HG02840 (cell line): ENCODE results near the gene RBMX.
A peak's percentile ranks its signal among the peaks of the same experiment; 100 is the strongest.
"Not testable (repeated sequence)": the region's sequence is repeated elsewhere in the genome, so short reads cannot be mapped to it uniquely, and the experiment has no call there.

Experiments used
- ATAC-seq: cut with Tn5 transposase; IDR thresholded peaks from one replicate; pipeline ENCODE4 v1.9.1; 2021; ENCODE audit warnings: mild to moderate bottlenecking, moderate library complexity, moderate number of reproducible peaks; ENCODE audit not compliant: unreplicated experiment, low FRiP score

Gene RBMX

GRCh38 chrX:136880452-136881013, at the start of gene RBMX:
TSS of gene RBMX (minus strand) at chrX:136880725. CDS start at chrX:136879427, 1,298 bp downstream.
- peak; percentile 92 for ATAC-seq

- ATAC-seq, result not testable (repeated sequence)
Measured at GRCh38 chrX:136921438-136921837, 40.9 kb upstream of the RBMX start.

- ATAC-seq, result no peak
Measured at GRCh38 chrX:136920001-136920400, 39.5 kb upstream of the RBMX start.

- ATAC-seq, result no peak
Measured at GRCh38 chrX:136916827-136917226, 36.3 kb upstream of the RBMX start.

GRCh38 chrX:136911661-136912060, 31.1 kb upstream of the RBMX start:
- not testable (repeated sequence) for ATAC-seq

- ATAC-seq, result no peak
Measured at GRCh38 chrX:136911253-136911652, 30.7 kb upstream of the RBMX start.

GRCh38 chrX:136910565-136911035, 30.1 kb upstream of the RBMX start:
- no peak for ATAC-seq

- peak; percentile 53 for ATAC-seq
Measured at GRCh38 chrX:136909706-136910564, 29.4 kb upstream of the RBMX start.

- peak; percentile 66 for ATAC-seq
Measured at GRCh38 chrX:136909119-136909705, 28.7 kb upstream of the RBMX start.

GRCh38 chrX:136907621-136908020, 27.1 kb upstream of the RBMX start:
- ATAC-seq, result no peak

GRCh38 chrX:136906921-136907510, 26.5 kb upstream of the RBMX start:
- ATAC-seq, result no peak

- not testable (repeated sequence) for ATAC-seq
Measured at GRCh38 chrX:136904067-136904466, 23.5 kb upstream of the RBMX start.

- not testable (repeated sequence) for ATAC-seq
Measured at GRCh38 chrX:136900071-136900470, 19.5 kb upstream of the RBMX start.

- ATAC-seq, result no peak
Measured at GRCh38 chrX:136899221-136899620, 18.7 kb upstream of the RBMX start.

- ATAC-seq, result not testable (repeated sequence)
Measured at GRCh38 chrX:136898752-136899151, 18.2 kb upstream of the RBMX start.

GRCh38 chrX:136896121-136896914, 15.8 kb upstream of the RBMX start:
- no peak for ATAC-seq

GRCh38 chrX:136892412-136892811, 11.9 kb upstream of the RBMX start:
- ATAC-seq, result no peak

- ATAC-seq, result not testable (repeated sequence)
Measured at GRCh38 chrX:136890596-136890995, 10.1 kb upstream of the RBMX start.

- no peak for ATAC-seq
Measured at GRCh38 chrX:136889269-136889668, 8.7 kb upstream of the RBMX start.

GRCh38 chrX:136880003-136880451, 498 bp downstream of the RBMX start:
- ATAC-seq, result peak; percentile 26
